H1 (cell line): ENCODE measurements around the gene PLD3.

Experiments
- SP1 ChIP-seq: IDR thresholded peaks from 2 replicates; pipeline ENCODE4 v1.6.1; 2011; ENCODE audit warnings: low read depth, low read length
- SP2 ChIP-seq: IDR thresholded peaks from 2 replicates; pipeline ENCODE4 v1.6.1; 2012; ENCODE audit warnings: mild to moderate bottlenecking, low read length, inconsistent platforms
- TEAD4 ChIP-seq: IDR thresholded peaks from 2 replicates; pipeline ENCODE4 v1.6.1; 2012; ENCODE audit warnings: low read depth, low read length, inconsistent platforms, mixed read lengths
- TF ChIP-seq, protein P1 (sequence below): IDR thresholded peaks from 2 replicates; pipeline ENCODE4 v1.6.1; 2012; ENCODE audit warnings: inconsistent platforms
- TF ChIP-seq, protein P2 (sequence below), 3 experiments: IDR thresholded peaks; 1 replicate in 2 of 3; 2 replicates in 1 of 3; pipeline versions ENCODE4 v1.5.1 to v1.6.1; 2011; ENCODE audit warnings: low read length in 3 of 3, mild to moderate bottlenecking in 3 of 3, inconsistent platforms in 2 of 3, low read depth in 1 of 3, moderate library complexity in 1 of 3; ENCODE audit not compliant: insufficient read depth in 1 of 3; ENCODE audit errors: control extremely low read depth in 1 of 3

DNA sequence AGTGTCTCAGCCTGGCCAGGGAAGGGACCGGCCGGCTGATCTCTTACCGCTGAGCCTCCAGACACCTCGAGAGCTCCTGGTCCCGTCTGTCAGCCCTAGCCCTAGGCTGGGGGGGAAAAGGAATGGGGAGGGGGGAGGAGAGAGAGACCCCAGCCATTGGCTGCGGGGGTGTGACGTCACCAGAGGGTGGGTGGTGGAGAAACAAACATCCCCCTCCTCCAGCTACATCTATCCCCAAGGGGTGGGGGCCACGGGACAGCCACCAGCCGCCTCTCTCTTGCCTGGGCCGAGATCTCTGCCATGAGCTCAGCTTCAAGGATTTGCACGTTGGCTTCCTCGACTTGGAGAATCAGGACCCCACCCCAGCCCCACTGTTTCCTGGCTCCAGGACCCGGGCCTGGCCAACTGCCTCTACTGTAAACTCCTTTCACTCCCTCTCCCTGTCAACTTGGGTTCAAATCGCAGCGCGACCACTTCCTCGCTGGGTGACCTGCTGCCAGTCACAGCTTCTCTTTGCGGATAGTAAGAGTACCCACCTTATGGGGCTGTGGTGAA is 64.9 kb downstream of the PLD3 start, which contains the start of gene PRX:
- no peak for TF ChIP-seq TEAD4
- TF ChIP-seq SP1, result peak; percentile 61; the same call in 1 of the 2 replicates
- TF ChIP-seq, protein P1, sequence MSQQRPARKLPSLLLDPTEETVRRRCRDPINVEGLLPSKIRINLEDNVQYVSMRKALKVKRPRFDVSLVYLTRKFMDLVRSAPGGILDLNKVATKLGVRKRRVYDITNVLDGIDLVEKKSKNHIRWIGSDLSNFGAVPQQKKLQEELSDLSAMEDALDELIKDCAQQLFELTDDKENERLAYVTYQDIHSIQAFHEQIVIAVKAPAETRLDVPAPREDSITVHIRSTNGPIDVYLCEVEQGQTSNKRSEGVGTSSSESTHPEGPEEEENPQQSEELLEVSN, result no peak
- TF ChIP-seq, protein P2, sequence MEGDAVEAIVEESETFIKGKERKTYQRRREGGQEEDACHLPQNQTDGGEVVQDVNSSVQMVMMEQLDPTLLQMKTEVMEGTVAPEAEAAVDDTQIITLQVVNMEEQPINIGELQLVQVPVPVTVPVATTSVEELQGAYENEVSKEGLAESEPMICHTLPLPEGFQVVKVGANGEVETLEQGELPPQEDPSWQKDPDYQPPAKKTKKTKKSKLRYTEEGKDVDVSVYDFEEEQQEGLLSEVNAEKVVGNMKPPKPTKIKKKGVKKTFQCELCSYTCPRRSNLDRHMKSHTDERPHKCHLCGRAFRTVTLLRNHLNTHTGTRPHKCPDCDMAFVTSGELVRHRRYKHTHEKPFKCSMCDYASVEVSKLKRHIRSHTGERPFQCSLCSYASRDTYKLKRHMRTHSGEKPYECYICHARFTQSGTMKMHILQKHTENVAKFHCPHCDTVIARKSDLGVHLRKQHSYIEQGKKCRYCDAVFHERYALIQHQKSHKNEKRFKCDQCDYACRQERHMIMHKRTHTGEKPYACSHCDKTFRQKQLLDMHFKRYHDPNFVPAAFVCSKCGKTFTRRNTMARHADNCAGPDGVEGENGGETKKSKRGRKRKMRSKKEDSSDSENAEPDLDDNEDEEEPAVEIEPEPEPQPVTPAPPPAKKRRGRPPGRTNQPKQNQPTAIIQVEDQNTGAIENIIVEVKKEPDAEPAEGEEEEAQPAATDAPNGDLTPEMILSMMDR (IDR thresholded peaks at IDR 0.05; ENCODE audit: control extremely low read depth in 1 of 3, insufficient read depth in 1 of 3, low read depth in 1 of 3, low read length in 3 of 3), result no peak; a peak in 1 of 4 replicates
- no peak for TF ChIP-seq SP2
